CD4-positive, alpha-beta T cell treated with Interleukin-6 at 100 ng/mL for 8 hours (primary cell): ENCODE data around the gene FNDC3B.
A peak's percentile ranks its signal among the peaks of the same experiment; 100 is the strongest.

ENCODE experiments used
- DNase-seq: peaks from one replicate; pipeline ENCODE4 v3.0.0-alpha.2; 2020; ENCODE audit warnings: mixed read lengths, low spot score

Gene FNDC3B

GRCh38 chr3:172404237-172404962, 365.0 kb downstream of the FNDC3B start:
- no peak for DNase-seq

- DNase-seq = no peak
These were observed 366.5 kb downstream of the FNDC3B start for GRCh38 chr3:172405914-172406313.

- no peak for DNase-seq
These were observed 368.5 kb downstream of the FNDC3B start for GRCh38 chr3:172407872-172408271.

DNA sequence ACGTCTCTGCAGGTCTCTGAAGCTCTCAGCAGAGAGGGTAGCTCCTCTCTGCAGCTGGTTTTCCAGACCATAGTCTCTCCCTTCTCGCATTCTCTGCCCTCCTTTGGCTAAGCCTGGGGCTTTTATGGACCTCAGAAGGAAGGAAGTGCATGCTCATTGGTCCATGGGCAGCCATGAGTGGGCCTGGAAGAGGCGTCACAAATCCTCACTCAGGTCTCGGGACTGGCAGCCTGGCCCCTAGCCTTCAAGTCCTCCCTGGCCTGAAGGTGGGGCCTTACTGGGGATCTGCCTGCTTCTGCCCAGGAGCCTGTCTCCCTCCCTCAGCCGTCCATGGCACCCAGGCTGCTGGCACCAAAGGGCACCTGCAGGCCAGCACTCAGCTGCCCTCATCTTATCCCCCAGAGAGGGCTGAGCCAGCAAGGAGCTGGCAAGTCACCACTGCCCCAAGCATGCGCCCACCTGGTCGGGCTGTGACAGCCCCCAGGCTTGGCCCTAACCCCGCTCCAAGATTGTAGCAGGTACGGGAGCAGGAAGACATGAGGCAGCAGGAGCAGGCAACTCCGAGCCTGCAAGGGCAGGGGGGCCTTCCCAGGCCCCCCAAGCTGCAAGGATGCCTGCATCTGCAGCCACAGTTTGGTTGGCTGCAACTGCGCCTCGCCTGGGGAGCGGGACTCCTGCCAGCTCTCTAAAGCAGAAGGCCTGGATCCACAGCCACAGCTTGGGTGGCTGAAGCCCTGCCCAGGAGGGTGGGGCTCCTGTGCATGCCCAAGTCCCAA, 371.5 kb downstream of the FNDC3B start:
- no peak for DNase-seq

GRCh38 chr3:172411478-172411947, 372.1 kb downstream of the FNDC3B start:
- DNase-seq = no peak

DNA sequence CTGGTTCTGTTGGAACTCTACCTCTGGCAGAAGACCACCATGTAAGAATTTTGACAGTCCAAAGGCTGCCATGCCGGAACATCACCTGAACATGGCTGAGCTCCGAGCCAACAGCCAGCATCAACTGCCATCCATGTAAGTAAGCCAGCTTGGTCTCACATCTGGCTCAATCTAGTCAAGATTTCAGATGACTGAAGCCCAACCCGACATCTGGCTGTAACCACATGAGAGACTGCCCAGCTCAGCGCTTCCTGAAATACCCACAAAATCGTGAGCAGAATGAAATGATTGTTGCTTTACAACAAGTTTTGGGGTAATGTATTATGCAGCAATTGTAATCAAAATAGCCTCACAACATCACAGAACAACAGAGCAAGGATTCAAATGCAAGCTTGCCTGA, 375.9 kb downstream of the FNDC3B start:
- no peak for DNase-seq

DNA sequence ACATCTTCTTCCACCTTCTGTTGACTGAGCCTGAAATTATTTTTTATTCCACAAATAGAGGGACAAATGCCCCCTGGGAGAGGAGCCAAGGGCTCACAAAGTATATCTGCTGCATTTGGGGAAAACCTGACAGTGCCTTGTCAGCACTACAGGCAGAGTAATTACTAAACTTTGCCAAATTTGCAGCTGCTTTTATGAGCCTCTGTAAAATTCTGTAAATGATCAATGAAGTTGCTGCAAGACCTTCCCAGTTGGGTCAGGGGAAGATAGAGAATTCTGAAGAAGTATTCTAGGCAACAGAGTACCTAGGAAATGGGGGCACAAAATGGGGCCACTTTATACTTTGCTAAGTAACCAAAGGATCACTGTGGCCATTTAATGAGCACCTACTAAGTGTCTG, 398.3 kb downstream of the FNDC3B start:
- DNase-seq = no peak

DNA sequence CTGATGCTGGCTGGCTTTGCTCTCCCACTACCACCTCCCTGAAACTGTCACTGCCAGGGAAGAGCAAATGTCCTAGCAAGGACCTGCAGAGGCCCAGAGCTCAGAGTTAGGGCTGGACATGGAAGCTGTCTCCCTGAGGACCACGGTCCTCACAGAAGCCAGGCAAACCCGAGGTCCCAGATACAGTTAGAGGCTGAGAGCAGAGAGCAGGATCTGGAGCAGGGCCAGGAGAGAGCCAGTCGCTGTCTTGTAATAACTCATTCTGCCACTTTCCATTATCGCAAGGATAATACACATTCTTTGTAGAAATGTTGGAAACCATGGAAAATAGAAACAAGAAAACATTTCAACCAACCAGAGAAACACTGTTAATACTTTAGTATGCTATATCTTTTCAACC, 398.8 kb downstream of the FNDC3B start:
- DNase-seq = no peak

DNA sequence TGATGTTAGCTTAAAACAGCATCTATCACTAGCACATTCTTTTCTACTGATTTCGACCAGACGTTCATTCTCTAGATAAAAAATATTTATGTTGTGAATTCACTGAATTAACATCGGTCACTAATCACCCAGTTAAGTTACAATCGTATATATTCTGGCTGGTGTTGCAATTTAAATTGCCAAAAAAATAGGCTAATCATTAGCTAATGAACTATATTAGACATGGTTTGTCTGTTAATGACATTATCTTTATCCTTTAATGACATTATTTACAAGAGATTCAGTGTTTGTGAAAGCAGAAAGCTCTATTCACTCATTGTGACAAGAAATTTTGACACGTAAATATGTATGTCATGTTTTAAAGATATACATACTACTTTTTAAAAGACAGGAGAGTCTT, 402.2 kb downstream of the FNDC3B start:
- no peak for DNase-seq

GRCh38 chr3:172442606-172443005, 403.2 kb downstream of the FNDC3B start:
- DNase-seq = no peak

DNA sequence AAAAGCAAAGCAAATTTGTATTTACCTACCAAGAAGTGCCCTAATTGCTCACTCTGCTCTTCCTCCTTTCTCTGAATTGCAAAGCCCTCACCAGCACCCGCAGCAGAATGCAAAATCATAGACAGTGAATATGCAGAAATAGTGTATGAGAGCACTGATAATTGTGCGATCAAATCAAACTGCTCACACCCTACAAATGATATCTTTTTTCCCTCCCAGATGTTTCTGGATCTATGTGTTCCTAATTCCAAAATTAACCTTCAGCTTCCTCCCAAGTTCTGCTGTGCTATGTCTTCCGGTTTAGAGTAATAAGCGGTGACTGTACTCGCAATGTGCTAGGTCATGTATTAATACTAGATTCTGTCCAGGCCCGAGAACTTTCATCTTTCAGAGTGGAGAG, 405.4 kb downstream of the FNDC3B start:
- no peak for DNase-seq

DNA sequence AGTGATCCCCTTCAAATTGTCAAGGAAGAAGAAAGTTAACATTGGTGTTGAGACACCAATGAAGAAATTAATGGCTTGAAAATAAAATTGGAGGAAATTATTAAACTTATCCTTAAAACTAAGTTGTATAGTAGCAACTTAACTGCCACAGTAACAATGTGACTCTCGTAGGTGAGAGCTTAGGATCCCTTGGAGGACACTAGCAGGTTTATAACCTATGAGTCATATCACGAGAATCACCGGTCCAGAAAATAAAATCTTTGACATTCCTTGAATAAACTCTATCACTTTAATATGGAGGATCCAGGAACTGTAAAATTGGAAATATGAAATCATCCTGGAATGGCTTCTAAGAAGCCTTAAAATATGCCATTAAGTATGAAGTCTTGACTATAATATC, 406.8 kb downstream of the FNDC3B start:
- no peak for DNase-seq

GRCh38 chr3:172447611-172448579, 408.5 kb downstream of the FNDC3B start, which contains the start of gene GHSR:
Gene GHSR (minus strand): TSS chr3:172448456. CDS start chr3:172448413, 43 bp downstream.
- DNase-seq = peak; percentile 5

DNA sequence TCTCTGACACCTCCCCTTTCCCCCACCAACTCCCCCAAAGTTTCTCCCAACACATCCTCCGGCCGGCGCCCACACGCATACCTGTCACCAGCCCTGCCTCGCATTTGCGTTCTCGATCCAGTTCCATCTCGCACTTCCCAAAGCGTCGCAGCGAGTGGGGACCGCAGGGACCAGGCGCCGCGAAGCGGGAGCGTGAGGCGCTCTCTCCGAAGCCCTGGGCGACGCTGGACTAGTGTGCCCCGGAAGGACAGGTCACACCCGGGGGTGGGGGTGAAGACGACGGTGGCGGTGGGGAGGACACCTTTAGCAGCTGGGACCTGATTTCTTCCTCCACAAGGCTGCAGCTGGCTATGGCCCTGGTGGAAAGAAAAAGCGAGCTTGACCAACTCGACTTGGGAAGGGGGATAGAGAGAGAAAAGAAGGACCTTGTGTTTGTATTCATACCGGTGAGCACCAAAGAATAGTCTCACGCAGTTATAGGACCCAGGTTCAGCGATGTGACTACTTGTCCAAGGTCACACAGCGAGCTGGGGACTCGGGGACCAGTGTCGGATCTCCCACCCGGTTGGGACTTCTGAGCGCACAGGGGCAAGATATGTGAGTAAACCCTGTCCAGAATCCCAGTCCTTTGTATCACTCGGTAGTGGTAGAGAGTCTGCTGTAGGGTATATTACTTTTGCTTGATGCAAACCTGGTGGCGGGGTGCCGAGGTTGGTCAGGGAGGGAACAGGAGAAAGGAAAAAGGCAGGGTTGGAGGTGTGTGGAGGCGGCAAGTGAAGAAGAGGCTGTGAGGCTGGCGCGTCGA, 409.5 kb downstream of the FNDC3B start:
- no peak for DNase-seq

DNA sequence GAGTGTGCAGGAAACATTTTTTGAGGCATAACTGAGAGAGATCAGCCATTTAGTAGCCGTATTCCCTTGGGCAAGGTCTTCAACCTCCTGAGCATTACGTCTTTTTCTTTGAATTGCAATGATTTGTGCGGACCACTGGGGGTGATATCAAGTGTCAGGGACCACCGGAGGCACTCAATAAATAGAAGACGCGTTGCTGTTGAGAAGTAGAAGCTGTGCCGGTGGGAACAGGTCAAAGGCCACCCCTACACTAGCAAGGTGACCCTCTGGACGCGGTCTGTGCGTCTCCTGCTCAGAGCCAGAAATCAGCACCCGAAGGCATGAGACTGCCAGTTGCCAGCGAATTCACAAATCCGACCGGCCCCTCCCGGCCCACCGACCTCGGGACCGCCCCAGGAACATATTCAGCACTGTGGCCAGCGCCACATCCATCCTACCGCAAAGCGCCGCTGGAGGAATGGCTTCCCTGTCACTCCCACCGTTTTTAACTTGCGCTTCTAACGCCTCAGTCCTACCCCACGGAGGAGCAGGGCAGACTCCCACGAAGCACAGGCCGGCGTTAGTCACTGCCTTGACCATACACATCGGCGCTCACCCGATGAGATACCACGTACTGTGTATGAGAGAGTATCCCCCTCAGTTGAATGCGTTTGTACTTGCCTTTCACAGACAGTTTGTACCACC, 410.2 kb downstream of the FNDC3B start:
- DNase-seq = no peak
